Uterus (tissue), 4 donors: ENCODE results near the gene GGA2. TPM values are rescaled to one million over a fixed set of nuclear protein-coding genes. Genes with fewer than 3 reads are reported as not detected.

Experiments
- DNase-seq, 2 donors: peaks; one replicate each; pipeline ENCODE4 v3.0.0-alpha.2; 2019 to 2020
- H3K27ac ChIP-seq, 2 donors: fragments of 200-600 bp; sonication (generic); 1 replicate in 1 of 2; 2 replicates in 1 of 2; pipeline ENCODE4 v1.5.1; 2016 to 2018
- H3K27me3 ChIP-seq, 2 donors: fragments of 200-600 bp; sonication (generic); one replicate each; pipeline ENCODE4 v1.5.1; 2018 to 2019; ENCODE audit warnings: control low read depth in 1 of 2
- H3K36me3 ChIP-seq, 2 donors: fragments of 200-600 bp; sonication (generic); one replicate each; pipeline ENCODE4 v1.5.1; 2019; ENCODE audit warnings: control low read depth in 1 of 2
- H3K4me1 ChIP-seq, 2 donors: fragments of 200-600 bp; sonication (generic); one replicate each; pipeline ENCODE4 v1.5.1; 2018 to 2019; ENCODE audit warnings: control low read depth in 1 of 2
- H3K4me3 ChIP-seq, 2 donors: fragments of 200-600 bp; sonication (generic); 1 replicate in 1 of 2; 2 replicates in 1 of 2; pipeline ENCODE4 v1.5.1; 2018 to 2019; ENCODE audit warnings: mild to moderate bottlenecking in 1 of 2
- H3K9me3 ChIP-seq, 2 donors: fragments of 200-600 bp; sonication (generic); one replicate each; pipeline ENCODE4 v1.5.1; 2019; ENCODE audit warnings: control low read depth in 1 of 2
- CTCF ChIP-seq, 4 experiments: fragments of 200-600 bp in 2 of 4; fragments of 450-650 bp in 2 of 4; sonication (generic) in 2 of 4; IDR thresholded peaks; one replicate each; pipeline ENCODE4 v1.5.1; 2016 to 2019; ENCODE audit warnings: antibody characterized with exemption in 4 of 4, mild to moderate bottlenecking in 2 of 4, moderate library complexity in 1 of 4
- POLR2A ChIP-seq, 2 donors: fragments of 450-650 bp; IDR thresholded peaks; one replicate each; pipeline ENCODE4 v1.6.1; 2016; ENCODE audit warnings: antibody characterized with exemption in 2 of 2, mild to moderate bottlenecking in 1 of 2, moderate library complexity in 1 of 2
- intact Hi-C: fragments of 100-400 bp; cut with DNase I; formaldehyde crosslinking; loops from one replicate; pipeline ENCODE4 v1.15.1; 2023; ENCODE audit warnings: low total_unique reads
- small RNA-seq: library from RNA; depleted of rRNA; stranded (forward); fragments of <200 nt; gene quantifications from one replicate; pipeline ENCODE3, GENCODE V24; 2016
- total RNA-seq, 4 donors: library from RNA; depleted of rRNA in 3 of 4; stranded (reverse); fragments of >200 nt in 3 of 4; gene quantifications; one replicate each; pipeline versions ENCODE4 v1.1.0 to v1.2.4, GENCODE V29; 2014 to 2023
- donor health status: DM: yes; HTN: yes; CAD: no.

GGA2 gene
- total RNA-seq, 4 donors from 2014 or later = 54.8 to 96.0 (median 72.7) TPM

- Histone ChIP-seq H3K27me3 (no peaks in the 10 kb centered on the region), H3K36me3 (no peaks in the 10 kb centered on the region), H3K4me3 (no peak overlapping the region), H3K4me1 (no peaks in the 10 kb centered on the region), H3K27ac (peak overlapping the region; percentile 92 to 98), H3K9me3 (no peaks in the 10 kb centered on the region)
- TF ChIP-seq CTCF (IDR thresholded peaks at IDR 0.05) (peak in 1 of 4 experiments; percentile 2), POLR2A (IDR thresholded peaks at IDR 0.05) (peak in 1 of 2 donors; percentile 40)
- DNase-seq = peak; percentile 79 to 94
- intact Hi-C loops = no loop called here
Observed at GRCh38 chr16:23423496-23424049, 86.7 kb downstream of the GGA2 start.

- no peak overlapping the region for H3K27ac ChIP-seq
- TF ChIP-seq CTCF (IDR thresholded peaks at IDR 0.05) (no peak), POLR2A (IDR thresholded peaks at IDR 0.05) (no peak)
- intact Hi-C loops = no loop called here
- H3K4me1 ChIP-seq = no peaks in the 10 kb centered on the region
- H3K36me3 ChIP-seq = no peaks in the 10 kb centered on the region
- no peak overlapping the region for H3K4me3 ChIP-seq
- H3K27me3 ChIP-seq = no peaks in the 10 kb centered on the region
- no peaks in the 10 kb centered on the region for H3K9me3 ChIP-seq
- DNase-seq = no peak
Observed at GRCh38 chr16:23420011-23420410, 90.3 kb downstream of the GGA2 start.

GRCh38 chr16:23416816-23417215 lies 93.5 kb downstream of the GGA2 start:
- no peak for TF ChIP-seq POLR2A (IDR thresholded peaks at IDR 0.05)
- no peak for TF ChIP-seq CTCF (IDR thresholded peaks at IDR 0.05)
- Histone ChIP-seq H3K36me3 (no peaks in the 10 kb centered on the region), H3K27ac (no peak overlapping the region), H3K4me1 (no peaks in the 10 kb centered on the region), H3K27me3 (no peaks in the 10 kb centered on the region), H3K4me3 (no peak overlapping the region), H3K9me3 (no peaks in the 10 kb centered on the region)
- intact Hi-C loops = no loop called here
- no peak for DNase-seq

- Histone ChIP-seq H3K27ac (no peak overlapping the region), H3K36me3 (no peaks in the 10 kb centered on the region), H3K9me3 (no peaks in the 10 kb centered on the region), H3K4me3 (no peak overlapping the region), H3K27me3 (no peaks in the 10 kb centered on the region), H3K4me1 (no peaks in the 10 kb centered on the region)
- TF ChIP-seq POLR2A (IDR thresholded peaks at IDR 0.05) (no peak), CTCF (IDR thresholded peaks at IDR 0.05) (no peak)
- intact Hi-C loops = no loop called here
- no peak for DNase-seq
Observed at GRCh38 chr16:23414731-23415130, 95.6 kb downstream of the GGA2 start.

Small RNA genes within 50 kb of the gene (small RNA-seq; reads per million reads assigned to genes)
- gene RF00072 = not detected

Other genes with a start within 250 kb of the GGA2 start
- 1 to 10 TPM in 3 of 4 donors, under 1 TPM in 1; 0.14 to 9.6 (median 1.9) TPM for gene SCNN1B, start 208.2 kb downstream of the GGA2 start, total RNA-seq
- gene COG7, start 57.3 kb downstream of the GGA2 start, total RNA-seq = 100 to 1,000 TPM in 1 of 4 donors, 10 to 100 TPM in 3; 11.5 to 393 (median 32.2) TPM
- gene EARS2, start 46.9 kb upstream of the GGA2 start, total RNA-seq = 10 to 100 TPM; 18.0 to 81.8 (median 39.5) TPM
- 100 to 1,000 TPM in 1 of 4 donors, 10 to 100 TPM in 3; 26.5 to 142 (median 67.0) TPM for gene UBFD1, start 47.2 kb upstream of the GGA2 start, total RNA-seq
- gene NDUFAB1, start 85.8 kb upstream of the GGA2 start, total RNA-seq = 100 to 1,000 TPM in 1 of 4 donors, 10 to 100 TPM in 3; 48.0 to 161 (median 59.0) TPM
- 10 to 100 TPM in 2 of 4 donors, 1 to 10 TPM in 2; 1.5 to 11.3 (median 6.5) TPM for gene PALB2, start 130.8 kb upstream of the GGA2 start, total RNA-seq
- 10 to 100 TPM in 3 of 4 donors, 1 to 10 TPM in 1; 5.6 to 67.2 (median 27.9) TPM for gene DCTN5, start 131.0 kb upstream of the GGA2 start, total RNA-seq
- gene PLK1, start 168.4 kb upstream of the GGA2 start, total RNA-seq = 10 to 100 TPM in 1 of 4 donors, 1 to 10 TPM in 2, not detected in 1; 3.4 to 10.7 (median 4.4) TPM
- under 1 TPM in 3 of 4 donors, not detected in 1; 0.14 to 0.59 (median 0.26) TPM for gene ERN2, start 202.7 kb upstream of the GGA2 start, total RNA-seq
- under 1 TPM in 1 of 4 donors, not detected in 3; 0.35 TPM for gene CHP2, start 244.5 kb upstream of the GGA2 start, total RNA-seq